ENCODE data around the gene MT1HL1. TPM values are rescaled to one million over a fixed set of nuclear protein-coding genes. Genes with fewer than 3 reads are reported as not detected.

Gene MT1HL1
- total and polyA plus RNA-seq, 2 of the 4 experiments (the other 2 are of a cell fraction): not detected

- H2AFZ ChIP-seq (replicated peaks; ENCODE audit: low read length, poor library complexity): no peak overlapping the region
- no peak overlapping the region for H2AK5ac ChIP-seq (ENCODE audit: low read depth, low read length)
- H2BK5ac ChIP-seq (ENCODE audit: low read depth, low read length, poor library complexity, severe bottlenecking): no peak overlapping the region
- H3K9ac ChIP-seq (ENCODE audit: low read depth, low read length): no peak overlapping the region
- no peak overlapping the region for H3K4ac ChIP-seq (ENCODE audit: low read depth, low read length)
- ChIA-PET POLR2A (ENCODE audit: unreplicated experiment) (no interaction called here), CTCF (no interaction called here)
- no peak for TF ChIP-seq CTCF (conservative IDR thresholded peaks at IDR 0.05; ENCODE audit: low read depth, low read length)
- TF ChIP-seq RAD21 (IDR thresholded peaks at IDR 0.05; ENCODE audit: low read length): no peak
- no peak for TF ChIP-seq RCOR1 (IDR thresholded peaks at IDR 0.05; ENCODE audit: insufficient replicate concordance, low read length)
- TF ChIP-seq MXI1 (IDR thresholded peaks at IDR 0.05; ENCODE audit: borderline replicate concordance, low read depth, low read length): no peak
- TF ChIP-seq USF2 (IDR thresholded peaks at IDR 0.05; ENCODE audit: low read depth, low read length): no peak
- TF ChIP-seq MAFK (IDR thresholded peaks at IDR 0.05; ENCODE audit: low read depth, low read length): no peak
- no peak for TF ChIP-seq RFX5 (IDR thresholded peaks at IDR 0.05; ENCODE audit: low read depth, low read length)
- TF ChIP-seq BHLHE40 (IDR thresholded peaks at IDR 0.05; ENCODE audit: low read depth, low read length): no peak
- dilution Hi-C loops (cut with HindIII; ENCODE audit: low sequenced_read_pairs, unreplicated experiment) (no loop called here), in situ Hi-C loops (cut with MboI; ENCODE audit: low sequenced_read_pairs) (no loop called here), intact Hi-C loops (cut with micrococcal nuclease) (no loop called here)
- no peak overlapping the region for H3K4me3 ChIP-seq (ENCODE audit: insufficient read depth, low read depth, low read length)
- no peak overlapping the region for H3K18ac ChIP-seq (ENCODE audit: low read depth, low read length)
- DNase-seq: no peak
- BruUV-seq (replicated peaks): no TSS peak
- ATAC-seq (ENCODE audit: low read depth): no peak
- H3K9me1 ChIP-seq (ENCODE audit: insufficient read depth, low read length): no peaks in the 10 kb centered on the region
- H4K8ac ChIP-seq (ENCODE audit: low read depth in 2 of 2, low read length in 2 of 2): no peak overlapping the region
- no peaks in the 10 kb centered on the region for H4K20me1 ChIP-seq (ENCODE audit: insufficient read depth, low read length)
- no peak overlapping the region for H2BK20ac ChIP-seq (ENCODE audit: low read depth, low read length)
- no peak overlapping the region for H3K56ac ChIP-seq (ENCODE audit: extremely low read depth, insufficient read depth, low read length)
- H2BK120ac ChIP-seq (ENCODE audit: low read depth, low read length): no peak overlapping the region
- no peak overlapping the region for H3K23ac ChIP-seq (ENCODE audit: low read depth, low read length)
- no peaks in the 10 kb centered on the region for H3K36me3 ChIP-seq (ENCODE audit: control insufficient read depth, insufficient read depth, low read length)
- H3K4me2 ChIP-seq (ENCODE audit: low read depth, low read length): no peak overlapping the region
- H4K5ac ChIP-seq (ENCODE audit: low read depth, low read length): no peak overlapping the region
- H3K79me1 ChIP-seq (ENCODE audit: low read depth in 1 of 2, low read length in 2 of 2): no peaks in the 10 kb centered on the region
- H2AK9ac ChIP-seq (replicated peaks; ENCODE audit: low read depth, low read length, poor library complexity): no peak overlapping the region
- no peak overlapping the region for H3K14ac ChIP-seq (replicated peaks; ENCODE audit: low read depth, low read length)
- WGBS, 2 experiments (ENCODE audit: extremely low coverage in 2 of 2, insufficient read length in 1 of 2): 67% methylated on average over 1 of the region's 3 CpGs; no CpG with 5 or more reads in 1 of the 2 experiments
- H3K27ac ChIP-seq (ENCODE audit: insufficient read depth, low read length): no peak overlapping the region
- H4K91ac ChIP-seq (ENCODE audit: insufficient read depth, low read depth, low read length): no peak overlapping the region
- H3K4me1 ChIP-seq (ENCODE audit: control insufficient read depth, insufficient read depth, low read length): no peaks in the 10 kb centered on the region
- H3K27me3 ChIP-seq (ENCODE audit: control insufficient read depth, insufficient read depth, low read length): no peaks in the 10 kb centered on the region
- H2BK15ac ChIP-seq (ENCODE audit: low read depth, low read length): no peak overlapping the region
- peaks cover 9% of the 10 kb centered on the region; the same call in 1 of the 2 replicates for H3K9me3 ChIP-seq (ENCODE audit: control insufficient read depth, insufficient read depth, low read length)
These were observed 46.7 kb upstream of the MT1HL1 start for GRCh38 chr1:237050915-237051314.

All from IMR-90 (cell line).